Activated CD8-positive, alpha-beta T cell treated with anti-CD3 and anti-CD28 coated beads, Interleukin-2, amount 10 ng/mL, durations not matched to agents 7 days and 5 days (primary cell): ENCODE data around the gene DRICH1. TPM values are rescaled to one million over a fixed set of nuclear protein-coding genes. Genes with fewer than 3 reads are reported as not detected.
"Not testable (repeated sequence)": the region's sequence is repeated elsewhere in the genome, so short reads cannot be mapped to it uniquely, and the experiment has no call there.

Source experiments
- ATAC-seq: fragments of 150-1000 bp; cut with Tn5 transposase; one replicate; pipeline ENCODE4 v1.10.0; 2021; ENCODE audit warnings: moderate library complexity
- CTCF ChIA-PET: fragments of 350-600 bp; sonication (Branson Sonifier 250); formaldehyde crosslinking; loops from one replicate; lab custom pipeline; 2021; ENCODE audit warnings: antibody characterized with exemption; lab: Charles Lee
- POLR2A ChIA-PET: fragments of 350-600 bp; sonication (Branson Sonifier 250); formaldehyde crosslinking; loops from one replicate; lab custom pipeline; 2021; ENCODE audit warnings: antibody characterized with exemption; lab: Charles Lee
- DNase-seq: peaks from one replicate; pipeline ENCODE4 v3.0.0-alpha.2; 2020
- H3K27ac Mint-ChIP-seq: one replicate; pipeline ENCODE4 v1.8.0; 2021; ENCODE audit warnings: mild to moderate bottlenecking, mixed read lengths
- H3K27me3 Mint-ChIP-seq: one replicate; pipeline ENCODE4 v1.8.0; 2021; ENCODE audit warnings: low read depth, mixed read lengths
- H3K36me3 Mint-ChIP-seq: one replicate; pipeline ENCODE4 v1.8.0; 2021; ENCODE audit warnings: low read depth, mixed read lengths
- H3K4me1 Mint-ChIP-seq: one replicate; pipeline ENCODE4 v1.8.0; 2021; ENCODE audit warnings: low read depth, mixed read lengths
- H3K4me3 Mint-ChIP-seq: one replicate; pipeline ENCODE4 v1.8.0; 2021; ENCODE audit warnings: mild to moderate bottlenecking, mixed read lengths
- H3K9me3 Mint-ChIP-seq: one replicate; pipeline ENCODE4 v1.8.0; 2022; ENCODE audit warnings: mixed read lengths; ENCODE audit not compliant: insufficient read depth
- total RNA-seq, 2 experiments: library from RNA; stranded (reverse); gene quantifications; one replicate each; pipeline ENCODE4 v1.2.3, GENCODE V29; 2021

DRICH1 gene
- total RNA-seq, result under 1 TPM; 0.21 to 0.29 TPM

GRCh38 chr22:23632178-23632577 is at the start of gene DRICH1:
DRICH1 (minus strand) TSS chr22:23632321; CDS start chr22:23632023, 298 bp downstream.
- POLR2A ChIA-PET, result interaction anchor here (0.5 kb wide), 1 partner anchor 324 kb away, joined by 3 read pairs; no protein-coding TSS in a partner anchor
- CTCF ChIA-PET, result interaction anchor here (0.7 to 1.2 kb wide), 2 partner anchors 9 to 219 kb away, joined by 3 to 6 read pairs; no protein-coding TSS in a partner anchor
- H3K27me3 Mint-ChIP-seq, result no peaks in the 10 kb centered on the region
- ATAC-seq, result peak; percentile 76
- no peaks in the 10 kb centered on the region for H3K36me3 Mint-ChIP-seq
- no peaks in the 10 kb centered on the region for H3K9me3 Mint-ChIP-seq
- H3K4me1 Mint-ChIP-seq, result peaks cover 14% of the 10 kb centered on the region
- peak within 1 kb of the TSS; percentile 53 for H3K27ac Mint-ChIP-seq
- H3K4me3 Mint-ChIP-seq, result no peak within 1 kb of the TSS
- DNase-seq, result peak; percentile 57

- H3K27ac Mint-ChIP-seq, result no peak overlapping the region
- POLR2A ChIA-PET, result no interaction called here
These were observed 49.1 kb upstream of the DRICH1 start for GRCh38 chr22:23681026-23681809.

GRCh38 chr22:23678133-23678532 is 46.0 kb upstream of the DRICH1 start:
- Mint-ChIP-seq H3K27me3 (no peaks in the 10 kb centered on the region), H3K36me3 (peaks cover 4% of the 10 kb centered on the region), H3K4me1 (peaks cover 52% of the 10 kb centered on the region), H3K4me3 (no peak overlapping the region), H3K27ac (peak overlapping the region; percentile 11), H3K9me3 (no peaks in the 10 kb centered on the region)
- POLR2A ChIA-PET, result no interaction called here
- CTCF ChIA-PET, result no interaction called here
- DNase-seq (no peak), ATAC-seq (no peak)

More at GRCh38 chr22:23681026-23681809, 49.1 kb upstream of the DRICH1 start:
- Mint-ChIP-seq H3K9me3 (no peaks in the 10 kb centered on the region), H3K4me3 (no peak overlapping the region), H3K4me1 (peaks cover 32% of the 10 kb centered on the region), H3K27me3 (no peaks in the 10 kb centered on the region), H3K36me3 (peaks cover 4% of the 10 kb centered on the region)
- CTCF ChIA-PET, result no interaction called here
- no peak for ATAC-seq
- no peak for DNase-seq

GRCh38 chr22:23677701-23677995 is 45.5 kb upstream of the DRICH1 start:
- no peaks in the 10 kb centered on the region for H3K27me3 Mint-ChIP-seq
- H3K36me3 Mint-ChIP-seq, result peaks cover 4% of the 10 kb centered on the region
- H3K9me3 Mint-ChIP-seq, result no peaks in the 10 kb centered on the region
- H3K4me1 Mint-ChIP-seq, result peaks cover 52% of the 10 kb centered on the region
- DNase-seq (no peak), ATAC-seq (no peak)
- peak overlapping the region; percentile 72 for H3K27ac Mint-ChIP-seq
- no peak overlapping the region for H3K4me3 Mint-ChIP-seq
- POLR2A ChIA-PET, result no interaction called here
- CTCF ChIA-PET, result no interaction called here

GRCh38 chr22:23676841-23677700 is 45.0 kb upstream of the DRICH1 start:
- POLR2A ChIA-PET, H3K4me3 Mint-ChIP-seq, CTCF ChIA-PET, ATAC-seq, DNase-seq, H3K27me3 Mint-ChIP-seq, H3K9me3 Mint-ChIP-seq, H3K36me3 Mint-ChIP-seq: not testable (repeated sequence)
- Mint-ChIP-seq H3K4me1 (peaks cover 54% of the 10 kb centered on the region), H3K27ac (peak overlapping the region; percentile 72)

GRCh38 chr22:23675502-23676415 is 43.6 kb upstream of the DRICH1 start:
- Mint-ChIP-seq H3K27ac (peak overlapping the region; percentile 61), H3K9me3 (no peaks in the 10 kb centered on the region), H3K36me3 (no peaks in the 10 kb centered on the region), H3K27me3 (no peaks in the 10 kb centered on the region), H3K4me1 (peaks cover 51% of the 10 kb centered on the region), H3K4me3 (no peak overlapping the region)
- DNase-seq (peak; percentile 45), ATAC-seq (no peak)
- ChIA-PET POLR2A (interaction anchor here (1.2 kb wide), 1 partner anchor 11 kb away, joined by 3 read pairs; no protein-coding TSS in a partner anchor), CTCF (no interaction called here)

- H3K4me1 Mint-ChIP-seq, result peaks cover 44% of the 10 kb centered on the region
- H3K27me3 Mint-ChIP-seq, H3K4me3 Mint-ChIP-seq, CTCF ChIA-PET, H3K27ac Mint-ChIP-seq, DNase-seq, ATAC-seq, H3K36me3 Mint-ChIP-seq, H3K9me3 Mint-ChIP-seq: not testable (repeated sequence)
- POLR2A ChIA-PET, result interaction anchor here (1.2 kb wide), 1 partner anchor 12 kb away, joined by 3 read pairs; no protein-coding TSS in a partner anchor
These were observed 42.9 kb upstream of the DRICH1 start for GRCh38 chr22:23674886-23675501.

- Mint-ChIP-seq H3K4me3 (no peak overlapping the region), H3K4me1 (peaks cover 44% of the 10 kb centered on the region), H3K27ac (no peak overlapping the region), H3K36me3 (peaks cover 1% of the 10 kb centered on the region), H3K27me3 (no peaks in the 10 kb centered on the region), H3K9me3 (no peaks in the 10 kb centered on the region)
- CTCF ChIA-PET, result no interaction called here
- POLR2A ChIA-PET, result no interaction called here
- ATAC-seq, result no peak
- DNase-seq, result no peak
These were observed 41.9 kb upstream of the DRICH1 start for GRCh38 chr22:23673826-23674690.

GRCh38 chr22:23673050-23673620 is 41.0 kb upstream of the DRICH1 start:
- DNase-seq (no peak), ATAC-seq (no peak)
- Mint-ChIP-seq H3K9me3 (no peaks in the 10 kb centered on the region), H3K36me3 (peaks cover 3% of the 10 kb centered on the region), H3K4me1 (peaks cover 43% of the 10 kb centered on the region), H3K27me3 (no peaks in the 10 kb centered on the region), H3K4me3 (no peak overlapping the region), H3K27ac (peak overlapping the region; percentile 11)
- ChIA-PET POLR2A (no interaction called here), CTCF (no interaction called here)

GRCh38 chr22:23672307-23673049 is 40.4 kb upstream of the DRICH1 start:
- peak overlapping the region; percentile 41 for H3K27ac Mint-ChIP-seq
- POLR2A ChIA-PET, result not testable (repeated sequence)
- peak; percentile 67 for ATAC-seq

More at GRCh38 chr22:23672307-23673049, 40.4 kb upstream of the DRICH1 start:
- DNase-seq, CTCF ChIA-PET, H3K27me3 Mint-ChIP-seq, H3K4me3 Mint-ChIP-seq, H3K9me3 Mint-ChIP-seq, H3K36me3 Mint-ChIP-seq: not testable (repeated sequence)
- peaks cover 38% of the 10 kb centered on the region for H3K4me1 Mint-ChIP-seq
